Muscle of back (tissue), 11 donors: Measurements from ENCODE around the gene CCDC86. TPM values are rescaled to one million over a fixed set of nuclear protein-coding genes. Genes with fewer than 3 reads are reported as not detected.

Experiments
- DNase-seq, 3 donors: peaks; one replicate each; pipeline versions ENCODE4 v3.0.0 to v3.0.0-alpha.2; 2013
- polyA plus RNA-seq, 10 donors: library from polyadenylated mRNA; unstranded; fragments of 120-200 nt; gene quantifications; one replicate each; pipeline ENCODE4 v1.2.1, GENCODE V29; 2013; ENCODE audit not compliant: insufficient read length in 10 of 10

CCDC86 gene
- polyA plus RNA-seq, 10 donors = 14.0 to 22.8 (median 18.4) TPM

GRCh38 chr11:60889869-60890311 lies 48.0 kb downstream of the CCDC86 start:
- no peak for DNase-seq

- DNase-seq = no peak
Observed at GRCh38 chr11:60890696-60891095, 48.8 kb downstream of the CCDC86 start.

- DNase-seq = no peak
Observed at GRCh38 chr11:60891103-60891741, 49.3 kb downstream of the CCDC86 start.

GRCh38 chr11:60895687-60896086 lies 53.8 kb downstream of the CCDC86 start:
- DNase-seq = no peak

GRCh38 chr11:60897496-60897895 lies 55.6 kb downstream of the CCDC86 start:
- no peak for DNase-seq

- DNase-seq = peak; percentile 51 to 76 (median 71)
Observed at GRCh38 chr11:60899046-60899936, 57.4 kb downstream of the CCDC86 start.

GRCh38 chr11:60899977-60900376 lies 58.1 kb downstream of the CCDC86 start:
- DNase-seq = no peak

Other genes starting within 250 kb of the CCDC86 start
- gene MS4A8, start 142.5 kb upstream of the CCDC86 start, polyA plus RNA-seq = 10 to 100 TPM in 1 of 10 donors, 1 to 10 TPM in 9; 4.0 to 12.7 (median 6.0) TPM
- gene MS4A18, start 117.4 kb upstream of the CCDC86 start, polyA plus RNA-seq = not detected
- under 1 TPM in 2 of 10 donors, not detected in 8; 0.09 to 0.20 TPM for gene MS4A15, start 85.2 kb upstream of the CCDC86 start, polyA plus RNA-seq
- gene MS4A10, start 56.8 kb upstream of the CCDC86 start, polyA plus RNA-seq = under 1 TPM in 1 of 10 donors, not detected in 9; 0.07 TPM
- gene PTGDR2, start 13.8 kb downstream of the CCDC86 start, polyA plus RNA-seq = 1 to 10 TPM in 8 of 10 donors, under 1 TPM in 2; 0.63 to 2.1 (median 1.2) TPM
- under 1 TPM in 4 of 10 donors, not detected in 6; 0.10 to 0.49 (median 0.30) TPM for gene ZP1, start 25.4 kb downstream of the CCDC86 start, polyA plus RNA-seq
- 10 to 100 TPM; 53.2 to 96.9 (median 63.3) TPM for gene PRPF19, start 64.5 kb downstream of the CCDC86 start, polyA plus RNA-seq
- gene TMEM109, start 72.0 kb downstream of the CCDC86 start, polyA plus RNA-seq = 100 to 1,000 TPM in 2 of 10 donors, 10 to 100 TPM in 8; 73.9 to 109 (median 94.8) TPM
- 10 to 100 TPM; 28.4 to 46.5 (median 36.6) TPM for gene TMEM132A, start 82.3 kb downstream of the CCDC86 start, polyA plus RNA-seq
- 10 to 100 TPM; 16.3 to 32.1 (median 24.4) TPM for gene SLC15A3, start 110.1 kb downstream of the CCDC86 start, polyA plus RNA-seq
- gene CD6, start 129.6 kb downstream of the CCDC86 start, polyA plus RNA-seq = 10 to 100 TPM in 1 of 10 donors, 1 to 10 TPM in 5, under 1 TPM in 4; 0.43 to 10.6 (median 1.1) TPM